Loucy (cell line): ENCODE results near the gene IL17D.

ENCODE experiments used
- EZH2phosphoT487 ChIP-seq: fragments of 200-600 bp; IDR thresholded peaks from 2 replicates; pipeline ENCODE4 v1.6.1; 2018; ENCODE audit warnings: antibody characterized with exemption, mild to moderate bottlenecking, moderate library complexity, borderline replicate concordance
- TF ChIP-seq, protein P1 (sequence below): fragments of 200-600 bp; sonication (generic); conservative IDR thresholded peaks from 2 replicates; pipeline ENCODE4 v1.5.1; 2014; ENCODE audit warnings: mild to moderate bottlenecking, antibody characterized with exemption, low read length

DNA sequence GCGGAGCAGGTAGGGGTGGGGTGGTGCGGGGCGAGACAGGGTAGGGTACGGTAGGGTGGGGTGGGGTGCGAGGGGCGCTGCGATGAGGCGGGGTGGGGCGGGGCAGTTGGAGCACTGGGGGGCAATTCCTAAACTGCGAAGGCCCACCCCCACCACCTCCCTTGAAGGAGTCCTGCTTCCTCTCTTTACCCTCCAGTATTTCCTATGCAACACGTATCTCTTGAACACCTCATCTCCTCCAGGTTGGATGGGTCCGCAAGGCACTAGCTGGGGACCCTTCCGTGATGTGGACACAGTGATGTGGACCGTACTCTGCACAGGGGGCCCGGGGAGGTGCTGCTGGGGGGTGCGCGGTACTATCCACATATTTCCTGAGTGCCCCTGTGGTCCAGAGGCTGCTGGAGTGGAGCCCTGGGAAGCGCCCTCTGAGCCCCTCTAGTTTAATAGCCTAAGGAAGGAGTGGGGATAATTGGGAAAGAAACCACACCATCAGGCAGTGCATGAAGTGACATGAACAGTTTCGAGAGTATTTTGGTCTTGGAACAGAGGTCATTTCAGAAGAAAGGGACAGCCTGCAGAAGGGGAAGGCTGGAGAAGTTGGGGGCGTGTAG lies 1.1 kb downstream of the IL17D start:
- TF ChIP-seq, protein P1, sequence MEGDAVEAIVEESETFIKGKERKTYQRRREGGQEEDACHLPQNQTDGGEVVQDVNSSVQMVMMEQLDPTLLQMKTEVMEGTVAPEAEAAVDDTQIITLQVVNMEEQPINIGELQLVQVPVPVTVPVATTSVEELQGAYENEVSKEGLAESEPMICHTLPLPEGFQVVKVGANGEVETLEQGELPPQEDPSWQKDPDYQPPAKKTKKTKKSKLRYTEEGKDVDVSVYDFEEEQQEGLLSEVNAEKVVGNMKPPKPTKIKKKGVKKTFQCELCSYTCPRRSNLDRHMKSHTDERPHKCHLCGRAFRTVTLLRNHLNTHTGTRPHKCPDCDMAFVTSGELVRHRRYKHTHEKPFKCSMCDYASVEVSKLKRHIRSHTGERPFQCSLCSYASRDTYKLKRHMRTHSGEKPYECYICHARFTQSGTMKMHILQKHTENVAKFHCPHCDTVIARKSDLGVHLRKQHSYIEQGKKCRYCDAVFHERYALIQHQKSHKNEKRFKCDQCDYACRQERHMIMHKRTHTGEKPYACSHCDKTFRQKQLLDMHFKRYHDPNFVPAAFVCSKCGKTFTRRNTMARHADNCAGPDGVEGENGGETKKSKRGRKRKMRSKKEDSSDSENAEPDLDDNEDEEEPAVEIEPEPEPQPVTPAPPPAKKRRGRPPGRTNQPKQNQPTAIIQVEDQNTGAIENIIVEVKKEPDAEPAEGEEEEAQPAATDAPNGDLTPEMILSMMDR = no peak
- no peak for TF ChIP-seq EZH2phosphoT487
